ENCODE data around the gene AWAT1.
"Not testable (repeated sequence)": the region's sequence is repeated elsewhere in the genome, so short reads cannot be mapped to it uniquely, and the experiment has no call there.

Gene AWAT1

GRCh38 chrX:70241501-70241900 lies 7.0 kb downstream of the AWAT1 start:
- no peak overlapping the region for H3K27ac ChIP-seq (ENCODE audit: low read depth, low read length)
- no peaks in the 10 kb centered on the region for H3F3A ChIP-seq (ENCODE audit: control insufficient read depth, insufficient read depth)
- no peak overlapping the region for H3K4me2 ChIP-seq (ENCODE audit: low read length)
- TF ChIP-seq EZH2phosphoT487 (IDR thresholded peaks at IDR 0.05; ENCODE audit: borderline replicate concordance, low read length) (no peak), CTCF (IDR thresholded peaks at IDR 0.05; ENCODE audit: low read depth, low read length, poor library complexity, severe bottlenecking) (no peak)
- H3K9me3 ChIP-seq (ENCODE audit: control insufficient read depth, insufficient read depth, low read length) = no peaks in the 10 kb centered on the region
- H3K4me3 ChIP-seq (ENCODE audit: low read length) = no peak overlapping the region
- H3K27me3 ChIP-seq (ENCODE audit: control insufficient read depth, low read length) = no peaks in the 10 kb centered on the region
- no peaks in the 10 kb centered on the region for H3K36me3 ChIP-seq (ENCODE audit: control insufficient read depth, low read length)
- no peaks in the 10 kb centered on the region for H3K4me1 ChIP-seq (ENCODE audit: control insufficient read depth, low read length)
- H3K79me2 ChIP-seq (ENCODE audit: control insufficient read depth, low read length) = no peaks in the 10 kb centered on the region
- no peaks in the 10 kb centered on the region for H3K9me2 ChIP-seq (replicated peaks; ENCODE audit: control insufficient read depth, low read length)
- H4K20me1 ChIP-seq (ENCODE audit: control insufficient read depth, insufficient read depth, low read depth, low read length) = no peaks in the 10 kb centered on the region

GRCh38 chrX:70243601-70244000 lies 9.1 kb downstream of the AWAT1 start:
- H3K36me3 ChIP-seq (ENCODE audit: control insufficient read depth, low read length); H4K20me1 ChIP-seq (ENCODE audit: control insufficient read depth, insufficient read depth, low read depth, low read length); H3K4me3 ChIP-seq (ENCODE audit: low read length); H3K27ac ChIP-seq (ENCODE audit: low read depth, low read length); H3K9me3 ChIP-seq (ENCODE audit: control insufficient read depth, insufficient read depth, low read length); H3K79me2 ChIP-seq (ENCODE audit: control insufficient read depth, low read length); H3K9me2 ChIP-seq (replicated peaks; ENCODE audit: control insufficient read depth, low read length); H3K4me1 ChIP-seq (ENCODE audit: control insufficient read depth, low read length); H3K4me2 ChIP-seq (ENCODE audit: low read length); H3F3A ChIP-seq (ENCODE audit: control insufficient read depth, insufficient read depth); H3K27me3 ChIP-seq (ENCODE audit: control insufficient read depth, low read length): not testable (repeated sequence)

GRCh38 chrX:70244881-70245280 lies 10.4 kb downstream of the AWAT1 start:
- no peak overlapping the region for H3K4me2 ChIP-seq (ENCODE audit: low read length)
- TF ChIP-seq CTCF (IDR thresholded peaks at IDR 0.05; ENCODE audit: low read depth, low read length, poor library complexity, severe bottlenecking) (no peak), EZH2phosphoT487 (IDR thresholded peaks at IDR 0.05; ENCODE audit: borderline replicate concordance, low read length) (no peak)

DNA sequence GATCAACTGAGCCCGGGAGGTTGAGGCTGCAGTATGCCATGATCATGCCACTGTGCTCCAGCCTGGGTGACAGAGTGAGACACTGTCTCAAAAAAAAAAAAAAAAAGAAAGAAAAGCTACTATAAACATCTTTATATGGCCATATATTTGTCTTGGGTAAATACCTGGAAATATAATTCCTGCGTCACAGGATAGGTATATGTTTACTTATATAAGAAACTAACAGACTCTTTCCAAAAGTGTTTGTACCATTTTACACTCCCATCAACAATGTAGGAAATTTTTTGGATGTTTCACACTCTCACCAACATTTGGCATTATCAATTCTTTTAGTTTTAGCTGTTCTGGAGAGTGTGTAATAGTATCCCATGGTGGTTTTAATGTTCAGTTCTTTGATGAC lies 12.8 kb downstream of the AWAT1 start:
- H3K9me2 ChIP-seq (replicated peaks; ENCODE audit: control insufficient read depth, low read length) = no peaks in the 10 kb centered on the region
- H4K20me1 ChIP-seq (ENCODE audit: control insufficient read depth, insufficient read depth, low read depth, low read length) = no peaks in the 10 kb centered on the region
- H3K9me3 ChIP-seq (ENCODE audit: control insufficient read depth, insufficient read depth, low read length) = no peaks in the 10 kb centered on the region
- H3K4me1 ChIP-seq (ENCODE audit: control insufficient read depth, low read length) = no peaks in the 10 kb centered on the region
- no peaks in the 10 kb centered on the region for H3K36me3 ChIP-seq (ENCODE audit: control insufficient read depth, low read length)
- TF ChIP-seq CTCF (IDR thresholded peaks at IDR 0.05; ENCODE audit: low read depth, low read length, poor library complexity, severe bottlenecking) (no peak), EZH2phosphoT487 (IDR thresholded peaks at IDR 0.05; ENCODE audit: borderline replicate concordance, low read length) (no peak)
- no peak overlapping the region for H3K4me2 ChIP-seq (ENCODE audit: low read length)
- H3K27ac ChIP-seq (ENCODE audit: low read depth, low read length) = no peak overlapping the region
- no peaks in the 10 kb centered on the region for H3K27me3 ChIP-seq (ENCODE audit: control insufficient read depth, low read length)
- H3F3A ChIP-seq (ENCODE audit: control insufficient read depth, insufficient read depth) = no peaks in the 10 kb centered on the region
- H3K79me2 ChIP-seq (ENCODE audit: control insufficient read depth, low read length) = no peaks in the 10 kb centered on the region
- H3K4me3 ChIP-seq (ENCODE audit: low read length) = no peak overlapping the region

More at GRCh38 chrX:70244881-70245280, 10.4 kb downstream of the AWAT1 start:
- no peak overlapping the region for H3K4me3 ChIP-seq (ENCODE audit: low read length)
- H3K27me3 ChIP-seq (ENCODE audit: control insufficient read depth, low read length) = no peaks in the 10 kb centered on the region
- H3K4me1 ChIP-seq (ENCODE audit: control insufficient read depth, low read length) = no peaks in the 10 kb centered on the region
- no peaks in the 10 kb centered on the region for H3K36me3 ChIP-seq (ENCODE audit: control insufficient read depth, low read length)
- no peaks in the 10 kb centered on the region for H3K79me2 ChIP-seq (ENCODE audit: control insufficient read depth, low read length)
- H3K9me3 ChIP-seq (ENCODE audit: control insufficient read depth, insufficient read depth, low read length) = no peaks in the 10 kb centered on the region
- no peaks in the 10 kb centered on the region for H3F3A ChIP-seq (ENCODE audit: control insufficient read depth, insufficient read depth)
- no peak overlapping the region for H3K27ac ChIP-seq (ENCODE audit: low read depth, low read length)
- H4K20me1 ChIP-seq (ENCODE audit: control insufficient read depth, insufficient read depth, low read depth, low read length) = no peaks in the 10 kb centered on the region
- no peaks in the 10 kb centered on the region for H3K9me2 ChIP-seq (replicated peaks; ENCODE audit: control insufficient read depth, low read length)
